K562 (cell line): ENCODE results near the gene CSF1R. TPM values are rescaled to one million over a fixed set of nuclear protein-coding genes. Genes with fewer than 3 reads are reported as not detected.

Experiments
- DPF2 ChIP-seq: fragments of 450-650 bp; IDR thresholded peaks from 2 replicates; pipeline ENCODE4 v1.6.1; 2016
- FIP1L1 ChIP-seq: fragments of 200-400 bp; formaldehyde crosslinking; IDR thresholded peaks from 2 replicates; pipeline ENCODE4 v1.6.1; 2018; ENCODE audit warnings: mild to moderate bottlenecking, low read depth, low read length; ENCODE audit not compliant: poor library complexity, severe bottlenecking
- FOXJ3 ChIP-seq: sonication (generic); formaldehyde crosslinking; IDR thresholded peaks from 2 replicates; pipeline ENCODE4 v1.4.0; 2020; ENCODE audit warnings: mild to moderate bottlenecking, missing genetic modification reagents
- ID3 ChIP-seq, 2 experiments: fragments of 250-450 bp in 1 of 2; fragments of 450-650 bp in 1 of 2; sonication (Bioruptor Pico) in 1 of 2; IDR thresholded peaks; 2 replicates each; pipeline versions ENCODE4 v1.6.1 to v1.8.0; 2016 to 2021; ENCODE audit warnings: mild to moderate bottlenecking in 2 of 2, moderate library complexity in 2 of 2, missing compliant biosample characterization in 1 of 2, missing genetic modification characterization in 1 of 2
- MEF2A ChIP-seq: IDR thresholded peaks from 2 replicates; pipeline ENCODE4 v1.6.1; 2011; ENCODE audit warnings: low read depth, mild to moderate bottlenecking, low read length, moderate library complexity; ENCODE audit not compliant: control insufficient read depth
- MIER1 ChIP-seq: fragments of 450-650 bp; IDR thresholded peaks from 2 replicates; pipeline ENCODE4 v1.6.1; 2016; ENCODE audit warnings: antibody characterized with exemption, mild to moderate bottlenecking, low read depth
- PBX2 ChIP-seq, 2 experiments: IDR thresholded peaks in 1 of 2; conservative IDR thresholded peaks in 1 of 2; 2 replicates each; pipeline ENCODE4 v1.6.1; 2016; ENCODE audit warnings: low read depth in 2 of 2, mild to moderate bottlenecking in 1 of 2, missing compliant biosample characterization in 1 of 2, missing genetic modification characterization in 1 of 2, moderate library complexity in 1 of 2
- SREBF1 ChIP-seq: fragments of 150-350 bp; IDR thresholded peaks from 2 replicates; pipeline ENCODE4 v1.6.1; 2014; ENCODE audit warnings: antibody characterized with exemption, low read depth, low read length, borderline replicate concordance
- TAF1 ChIP-seq: IDR thresholded peaks from 2 replicates; pipeline ENCODE4 v1.6.1; 2011; ENCODE audit warnings: mild to moderate bottlenecking, low read length, moderate library complexity; ENCODE audit not compliant: insufficient read depth, control insufficient read depth, severe bottlenecking; ENCODE audit errors: extremely low read depth
- TFAP4 ChIP-seq: sonication (generic); formaldehyde crosslinking; IDR thresholded peaks from 2 replicates; pipeline ENCODE4 v1.8.0; 2022; ENCODE audit warnings: missing genetic modification reagents, mild to moderate bottlenecking, moderate library complexity, borderline replicate concordance
- ZBTB26 ChIP-seq: fragments of 450-650 bp; formaldehyde crosslinking; IDR thresholded peaks from 2 replicates; pipeline ENCODE4 v1.4.0; 2022; ENCODE audit warnings: missing genetic modification characterization
- ZC3H11A ChIP-seq: IDR thresholded peaks from 2 replicates; pipeline ENCODE4 v1.6.1; 2012; ENCODE audit warnings: low read depth, low read length, improper control_type of control experiment
- ZFP1 ChIP-seq: fragments of 450-650 bp; formaldehyde crosslinking; IDR thresholded peaks from 2 replicates; pipeline ENCODE4 v1.4.0; 2020; ENCODE audit warnings: mild to moderate bottlenecking, mixed read lengths
- ZNF232 ChIP-seq: sonication (generic); formaldehyde crosslinking; IDR thresholded peaks from 2 replicates; pipeline ENCODE4 v1.8.0; 2022; ENCODE audit warnings: mild to moderate bottlenecking, missing genetic modification reagents
- ZNF280A ChIP-seq: fragments of 450-650 bp; IDR thresholded peaks from 2 replicates; pipeline ENCODE4 v1.6.1; 2018; ENCODE audit warnings: mild to moderate bottlenecking, low read depth; ENCODE audit not compliant: partially characterized antibody
- ZNF586 ChIP-seq: fragments of 450-650 bp; formaldehyde crosslinking; conservative IDR thresholded peaks from 2 replicates; pipeline ENCODE4 v1.4.0; 2020; ENCODE audit warnings: mild to moderate bottlenecking, moderate library complexity
- ZNF668 ChIP-seq: fragments of 250-450 bp; sonication (Bioruptor Pico); IDR thresholded peaks from 2 replicates; pipeline ENCODE4 v1.8.0; 2022; ENCODE audit warnings: mild to moderate bottlenecking, inconsistent platforms
- polyA plus RNA-seq, 8 experiments: library from polyadenylated mRNA; depleted of rRNA in 4 of 8; stranded (reverse) in 5 of 8; unstranded in 3 of 8; fragments of >200 nt; fragmentation: Nextera tagmentation in 2 of 8; fragmentation: Illumina TruSeq in 1 of 8; extraction: Ambion mirVana in 2 of 8; extraction: Trizol in 1 of 8; gene quantifications; 2 replicates each; pipeline versions ENCODE4 v1.2.1 to v1.2.3, GENCODE V29; 2011 to 2014; ENCODE audit warnings: inconsistent platforms in 1 of 8, missing spikeins in 1 of 8
- total RNA-seq, 7 experiments: library from RNA; depleted of rRNA in 6 of 7; stranded (reverse); fragments of >200 nt in 6 of 7; fragmentation: Illumina TruSeq in 2 of 7; extraction: Trizol in 2 of 7; gene quantifications; 2 replicates each; pipeline versions ENCODE4 v1.2.1 to v1.2.3, GENCODE V29; 2011 to 2021; ENCODE audit warnings: low replicate concordance in 1 of 7

CSF1R gene
- total and polyA plus RNA-seq, 9 of the 15 experiments (the other 6 are each of a cell fraction or from before 2014, with no cell fraction given), result 0.03 to 0.64 (median 0.20) TPM; not detected in 6

GRCh38 chr5:150009671-150010387 is 76.5 kb downstream of the CSF1R start (continued):
- TF ChIP-seq ZFP1 (CRISPR knock-in tag), result no peak
- no peak for TF ChIP-seq ZBTB26 (CRISPR knock-in tag)
- TF ChIP-seq FIP1L1, result no peak
- no peak for TF ChIP-seq MEF2A
- no peak for TF ChIP-seq PBX2 (CRISPR knock-in tag; IDR thresholded peaks at IDR 0.05; ENCODE audit: low read depth)
- TF ChIP-seq PBX2 (tag; conservative IDR thresholded peaks at IDR 0.05; ENCODE audit: low read depth), result peak; percentile 59
- TF ChIP-seq ZNF232 (CRISPR knock-in tag), result no peak
- TF ChIP-seq ZNF280A, result no peak
- TF ChIP-seq TAF1, result no peak
- TF ChIP-seq ZNF586 (CRISPR knock-in tag), result no peak
- no peak for TF ChIP-seq MIER1
- TF ChIP-seq TFAP4 (CRISPR knock-in tag), result peak; percentile 57; the same call in 1 of the 2 replicates
- no peak for TF ChIP-seq SREBF1
- TF ChIP-seq FOXJ3 (CRISPR knock-in tag), result no peak
- TF ChIP-seq DPF2, result no peak
- TF ChIP-seq ZNF668 (CRISPR knock-in tag), result no peak
- TF ChIP-seq ID3 (CRISPR knock-in tag; IDR thresholded peaks at IDR 0.05), result no peak
- peak; percentile 39; the same call in 1 of the 2 replicates for TF ChIP-seq ID3 (tag; IDR thresholded peaks at IDR 0.05)
- no peak for TF ChIP-seq ZC3H11A
